B cell (primary cell): Measurements from ENCODE around the gene PRKCB. TPM values are rescaled to one million over a fixed set of nuclear protein-coding genes. Genes with fewer than 3 reads are reported as not detected.

Source experiments
- ATAC-seq: fragments of 200-7000 bp; cut with Tn5 transposase; one replicate; pipeline ENCODE4 v1.10.0; 2021; ENCODE audit warnings: low read depth, mild to moderate bottlenecking, moderate number of reproducible peaks, moderate library complexity
- CTCF ChIA-PET: fragments of 350-600 bp; sonication (Branson Sonifier 250); formaldehyde crosslinking; loops from one replicate; lab custom pipeline; 2021; ENCODE audit warnings: antibody characterized with exemption, inconsistent platforms; lab: Charles Lee
- POLR2A ChIA-PET: fragments of 350-600 bp; sonication (Branson Sonifier 250); formaldehyde crosslinking; loops from one replicate; lab custom pipeline; 2021; ENCODE audit warnings: antibody characterized with exemption; lab: Charles Lee
- DNase-seq: peaks from one replicate; pipeline ENCODE4 v3.0.0; 2013
- H2AFZ ChIP-seq: 2 replicates; pipeline ENCODE4 v1.6.1; 2012; ENCODE audit warnings: mild to moderate bottlenecking, low read depth, low read length; ENCODE audit not compliant: insufficient read depth, poor library complexity, severe bottlenecking
- H3K27ac ChIP-seq, 2 donors: 1 replicate in 1 of 2; 2 replicates in 1 of 2; pipeline ENCODE4 v1.5.1; 2012 to 2013; ENCODE audit warnings: low read length in 2 of 2, mild to moderate bottlenecking in 2 of 2, moderate library complexity in 1 of 2
- H3K27me3 ChIP-seq, 4 experiments: fragments of 200-600 bp in 1 of 4; sonication (generic) in 1 of 4; replicated peaks in 1 of 4; 1 replicate in 2 of 4; 2 replicates in 2 of 4; pipeline versions ENCODE4 v1.6.1 to v1.7.0; 2013 to 2016; ENCODE audit warnings: low read length in 3 of 4, mild to moderate bottlenecking in 2 of 4, mixed read lengths in 1 of 4, moderate library complexity in 1 of 4; ENCODE audit not compliant: insufficient read depth in 4 of 4, control insufficient read depth in 3 of 4; ENCODE audit errors: control extremely low read depth in 1 of 4
- H3K36me3 ChIP-seq, 2 experiments: replicated peaks in 1 of 2; 1 replicate in 1 of 2; 2 replicates in 1 of 2; pipeline versions ENCODE4 v1.6.1 to v1.7.1; 2013; ENCODE audit warnings: low read length in 1 of 2; ENCODE audit not compliant: insufficient read depth in 2 of 2, control insufficient read depth in 1 of 2; ENCODE audit errors: control extremely low read depth in 1 of 2, extremely low read depth in 1 of 2
- H3K4me1 ChIP-seq, 2 donors: fragments of 200-600 bp in 1 of 2; sonication (generic) in 1 of 2; 1 replicate in 1 of 2; 2 replicates in 1 of 2; pipeline versions ENCODE4 v1.5.1 to v1.6.1; 2013 to 2017; ENCODE audit warnings: low read length in 2 of 2; ENCODE audit not compliant: control insufficient read depth in 2 of 2, insufficient read depth in 2 of 2
- H3K4me2 ChIP-seq: replicated peaks from 2 replicates; pipeline ENCODE3; 2012; ENCODE audit warnings: mild to moderate bottlenecking, low read depth, low read length; ENCODE audit not compliant: poor library complexity, severe bottlenecking
- H3K4me3 ChIP-seq, 5 experiments: fragments of 200-600 bp in 1 of 5; sonication (generic) in 1 of 5; 1 replicate in 3 of 5; 2 replicates in 2 of 5; pipeline versions ENCODE4 v1.5.1 to v1.7.0; 2011 to 2016; ENCODE audit warnings: low read length in 4 of 5, mild to moderate bottlenecking in 4 of 5, low read depth in 2 of 5, control low read depth in 1 of 5, moderate library complexity in 1 of 5; ENCODE audit not compliant: insufficient read depth in 1 of 5; ENCODE audit errors: control extremely low read depth in 1 of 5, extremely low read depth in 1 of 5
- H3K79me2 ChIP-seq: fragments of 200-600 bp; sonication (generic); one replicate; pipeline ENCODE4 v1.6.0; 2016; ENCODE audit warnings: low read length; ENCODE audit not compliant: control insufficient read depth, insufficient read depth
- H3K9ac ChIP-seq: fragments of 200-600 bp; sonication (generic); 2 replicates; pipeline ENCODE4 v1.6.1; 2017; ENCODE audit warnings: mild to moderate bottlenecking, low read length, moderate library complexity
- H3K9me3 ChIP-seq, 3 donors: one replicate each; pipeline versions ENCODE4 v1.6.1 to v1.7.1; 2013; ENCODE audit warnings: low read length in 2 of 3; ENCODE audit not compliant: control insufficient read depth in 2 of 3, insufficient read depth in 1 of 3; ENCODE audit errors: control extremely low read depth in 1 of 3
- H4K20me1 ChIP-seq: 2 replicates; pipeline ENCODE4 v1.6.0; 2012; ENCODE audit warnings: mild to moderate bottlenecking, low read length; ENCODE audit not compliant: insufficient read depth, control insufficient read depth, poor library complexity, severe bottlenecking
- H3K27ac Mint-ChIP-seq: one replicate; pipeline ENCODE4 v1.8.0; 2021; ENCODE audit warnings: mixed read lengths
- H3K27me3 Mint-ChIP-seq: one replicate; pipeline ENCODE4 v1.8.0; 2021; ENCODE audit warnings: mixed read lengths
- H3K4me1 Mint-ChIP-seq: one replicate; pipeline ENCODE4 v1.8.0; 2021; ENCODE audit warnings: mixed read lengths
- H3K4me3 Mint-ChIP-seq: one replicate; pipeline ENCODE4 v1.8.0; 2021; ENCODE audit warnings: mixed read lengths
- H3K9me3 Mint-ChIP-seq: one replicate; pipeline ENCODE4 v1.8.0; 2022; ENCODE audit warnings: mixed read lengths; ENCODE audit not compliant: insufficient read depth
- EZH2 ChIP-seq: IDR thresholded peaks from 2 replicates; pipeline ENCODE4 v1.6.1; 2012; ENCODE audit warnings: borderline replicate concordance, low read depth, mild to moderate bottlenecking, moderate library complexity, low read length; ENCODE audit not compliant: insufficient read depth, poor library complexity, severe bottlenecking
- WGBS: methylation state at CpG from one replicate; pipeline ENCODE4 v1.1.5; 2013; ENCODE audit warnings: missing lambda C conversion rate; ENCODE audit not compliant: insufficient coverage; 5-methylcytosine and 5-hydroxymethylcytosine counted together
- intact Hi-C: fragments of 100-400 bp; cut with micrococcal nuclease; formaldehyde crosslinking; loops from one replicate; pipeline ENCODE4 v1.10.0; 2022
- polyA plus RNA-seq: library from polyadenylated mRNA; depleted of rRNA; stranded (reverse); fragments of >200 nt; gene quantifications from 2 replicates; pipeline ENCODE4 v1.2.3, GENCODE V29; 2012
- total RNA-seq, 2 donors: library from RNA; stranded (reverse); fragments of 120-200 nt in 1 of 2; gene quantifications; 1 replicate in 1 of 2; 2 replicates in 1 of 2; pipeline versions ENCODE4 v1.2.3 to v1.2.4, GENCODE V29; 2013 to 2022
- TF ChIP-seq, protein P1 (sequence below): fragments of 200-600 bp; IDR thresholded peaks from one replicate; pipeline ENCODE4 v1.8.0; 2022; ENCODE audit warnings: antibody characterized with exemption, mild to moderate bottlenecking

The PRKCB gene
- total and polyA plus RNA-seq, 2 donors (not counting 1 experiment from before 2014, with no cell fraction given): 106 to 373 TPM

DNA sequence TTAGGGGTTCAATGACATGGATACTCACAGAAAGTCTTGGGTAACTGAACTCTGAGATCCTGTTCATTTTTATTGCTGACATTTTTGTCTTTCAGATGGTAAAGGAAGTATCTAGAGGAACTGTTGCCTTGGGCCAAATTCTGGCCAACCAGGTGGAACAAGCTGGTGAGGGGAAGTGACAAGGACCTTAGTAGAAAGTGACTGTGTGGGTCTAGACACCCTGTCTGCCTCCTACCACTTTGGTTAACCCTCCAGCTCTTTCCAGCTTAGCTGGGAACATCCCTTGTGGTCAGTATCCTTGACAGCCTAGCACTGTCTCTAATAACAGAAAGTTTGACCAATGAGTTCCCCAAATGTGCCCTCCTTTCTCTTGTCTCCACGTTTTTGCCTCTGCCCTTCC is 28.8 kb upstream of the PRKCB start:
- Mint-ChIP-seq H3K27ac (peak overlapping the region; percentile 96), H3K4me3 (peak overlapping the region; percentile 77), H3K27me3 (no peaks in the 10 kb centered on the region), H3K4me1 (peaks cover 29% of the 10 kb centered on the region), H3K9me3 (no peaks in the 10 kb centered on the region)
- POLR2A ChIA-PET: interaction anchor here (0.7 kb wide), 3 partner anchors 109 to 201 kb away, joined by 3 to 10 read pairs (median 5); no protein-coding TSS in a partner anchor
- intact Hi-C loops: loop anchor here (1.0 to 2.0 kb wide), 2 partner anchors 20 to 28 kb away; partner anchors contain the start of gene PRKCB
- no peaks in the 10 kb centered on the region for H3K27me3 ChIP-seq
- TF ChIP-seq EZH2: no peak
- TF ChIP-seq, protein P1, sequence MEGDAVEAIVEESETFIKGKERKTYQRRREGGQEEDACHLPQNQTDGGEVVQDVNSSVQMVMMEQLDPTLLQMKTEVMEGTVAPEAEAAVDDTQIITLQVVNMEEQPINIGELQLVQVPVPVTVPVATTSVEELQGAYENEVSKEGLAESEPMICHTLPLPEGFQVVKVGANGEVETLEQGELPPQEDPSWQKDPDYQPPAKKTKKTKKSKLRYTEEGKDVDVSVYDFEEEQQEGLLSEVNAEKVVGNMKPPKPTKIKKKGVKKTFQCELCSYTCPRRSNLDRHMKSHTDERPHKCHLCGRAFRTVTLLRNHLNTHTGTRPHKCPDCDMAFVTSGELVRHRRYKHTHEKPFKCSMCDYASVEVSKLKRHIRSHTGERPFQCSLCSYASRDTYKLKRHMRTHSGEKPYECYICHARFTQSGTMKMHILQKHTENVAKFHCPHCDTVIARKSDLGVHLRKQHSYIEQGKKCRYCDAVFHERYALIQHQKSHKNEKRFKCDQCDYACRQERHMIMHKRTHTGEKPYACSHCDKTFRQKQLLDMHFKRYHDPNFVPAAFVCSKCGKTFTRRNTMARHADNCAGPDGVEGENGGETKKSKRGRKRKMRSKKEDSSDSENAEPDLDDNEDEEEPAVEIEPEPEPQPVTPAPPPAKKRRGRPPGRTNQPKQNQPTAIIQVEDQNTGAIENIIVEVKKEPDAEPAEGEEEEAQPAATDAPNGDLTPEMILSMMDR: no peak
- peaks cover 25 to 41% of the 10 kb centered on the region in 2 donors for H3K4me1 ChIP-seq
- no peaks in the 10 kb centered on the region for H3K36me3 ChIP-seq
- no peaks in the 10 kb centered on the region for H3K9me3 ChIP-seq
- no peaks in the 10 kb centered on the region for H4K20me1 ChIP-seq
- peaks cover 40% of the 10 kb centered on the region for H3K79me2 ChIP-seq
- WGBS: no CpG with 5 or more reads among the region's 1 CpG
- H3K4me2 ChIP-seq: peak overlapping the region; percentile 50
- H3K27ac ChIP-seq: peak overlapping the region; percentile 50 to 88
- H2AFZ ChIP-seq: no peak overlapping the region
- ATAC-seq (peak; percentile 83), DNase-seq (peak; percentile 76)
- CTCF ChIA-PET: interaction anchor here (0.6 to 15.1 kb wide), 14 partner anchors 17 to 698 kb away, joined by 3 to 493 read pairs (median 6); partner anchors contain the start of gene PRKCB
- H3K4me3 ChIP-seq: no peak overlapping the region
- H3K9ac ChIP-seq: no peak overlapping the region

DNA sequence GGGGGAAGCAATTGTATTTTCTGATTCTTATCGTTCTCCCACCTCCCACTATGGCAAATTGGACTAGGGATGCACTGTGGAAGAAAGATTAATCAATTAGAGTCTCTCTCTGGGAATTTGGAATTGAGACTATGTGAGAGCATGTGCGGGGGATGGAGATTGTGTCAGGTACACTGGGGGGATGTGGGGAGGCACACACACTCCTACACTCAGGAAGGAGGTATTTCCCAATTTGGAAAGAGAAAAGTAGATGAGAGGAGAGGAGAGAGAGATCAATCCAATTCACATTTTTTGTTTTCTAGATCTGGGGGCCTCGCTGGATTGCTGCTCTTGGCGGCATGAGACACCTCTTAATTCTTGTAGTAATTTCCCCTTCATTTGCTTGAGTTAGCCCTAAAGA is 14.3 kb upstream of the PRKCB start:
- H4K20me1 ChIP-seq: no peaks in the 10 kb centered on the region
- no peak overlapping the region for H3K4me3 ChIP-seq
- whole genome bisulfite sequencing: no CpG with 5 or more reads among the region's 4 CpGs
- DNase-seq: no peak
- peaks cover 3% of the 10 kb centered on the region for H3K79me2 ChIP-seq
- ChIA-PET POLR2A (no interaction called here), CTCF (interaction anchor here (1.3 kb wide), 1 partner anchor 43 kb away, joined by 3 read pairs; no protein-coding TSS in a partner anchor)
- no peak overlapping the region for H3K4me3 Mint-ChIP-seq
- H3K9me3 ChIP-seq: no peaks in the 10 kb centered on the region
- no peak overlapping the region for H2AFZ ChIP-seq
- no peaks in the 10 kb centered on the region for H3K9me3 Mint-ChIP-seq
- H3K27me3 Mint-ChIP-seq: peaks cover 3% of the 10 kb centered on the region
- H3K27me3 ChIP-seq: peaks cover 0 to 2% (median 0%) of the 10 kb centered on the region in 4 experiments
- ATAC-seq: no peak
- no peak overlapping the region for H3K27ac ChIP-seq
- no peaks in the 10 kb centered on the region for H3K36me3 ChIP-seq
- intact Hi-C loops: no loop called here
- H3K4me1 ChIP-seq: peaks cover 14 to 17% of the 10 kb centered on the region in 2 donors
- TF ChIP-seq EZH2: no peak
- TF ChIP-seq, protein P1: no peak
- H3K27ac Mint-ChIP-seq: no peak overlapping the region
- no peak overlapping the region for H3K4me2 ChIP-seq
- no peak overlapping the region for H3K9ac ChIP-seq
- peaks cover 17% of the 10 kb centered on the region for H3K4me1 Mint-ChIP-seq
